Heart left ventricle (tissue), 16 donors: Measurements from ENCODE around the gene PAQR4. TPM values are rescaled to one million over a fixed set of nuclear protein-coding genes. Genes with fewer than 3 reads are reported as not detected.

Experiments used
- ATAC-seq, 4 donors: fragments of 200-7000 bp; cut with Tn5 transposase; one replicate each; pipeline ENCODE4 v1.9.1; 2020 to 2022; ENCODE audit warnings: moderate library complexity in 4 of 4, mild to moderate bottlenecking in 3 of 4, moderate number of reproducible peaks in 1 of 4
- DNase-seq, 5 donors: peaks; one replicate each; pipeline ENCODE4 v3.0.0-alpha.2; 2020
- H3K27ac ChIP-seq, 12 donors: fragments of 200-600 bp; sonication (generic) in 4 of 12; one replicate each; pipeline versions ENCODE4 v1.5.0 to v1.8.0; 2016 to 2022; ENCODE audit warnings: mild to moderate bottlenecking in 2 of 12
- H3K27me3 ChIP-seq, 9 donors: fragments of 200-600 bp; sonication (generic) in 2 of 9; one replicate each; pipeline versions ENCODE4 v1.5.1 to v1.8.0; 2016 to 2022; ENCODE audit warnings: mild to moderate bottlenecking in 3 of 9
- H3K36me3 ChIP-seq, 9 donors: fragments of 200-600 bp; sonication (generic) in 2 of 9; one replicate each; pipeline versions ENCODE4 v1.5.0 to v1.8.0; 2018 to 2022; ENCODE audit warnings: mild to moderate bottlenecking in 2 of 9
- H3K4me1 ChIP-seq, 12 donors: fragments of 200-600 bp; sonication (generic) in 4 of 12; one replicate each; pipeline versions ENCODE4 v1.5.0 to v1.8.0; 2016 to 2022; ENCODE audit warnings: mild to moderate bottlenecking in 3 of 12
- H3K4me3 ChIP-seq, 12 donors: fragments of 200-600 bp; sonication (generic) in 4 of 12; one replicate each; pipeline versions ENCODE4 v1.5.0 to v1.8.0; 2017 to 2022; ENCODE audit warnings: mild to moderate bottlenecking in 9 of 12, moderate library complexity in 4 of 12
- H3K9me3 ChIP-seq, 12 donors: fragments of 200-600 bp; sonication (generic) in 4 of 12; one replicate each; pipeline versions ENCODE4 v1.5.0 to v1.8.0; 2016 to 2022; ENCODE audit warnings: mild to moderate bottlenecking in 1 of 12
- CTCF ChIP-seq, 12 donors: fragments of 200-600 bp; sonication (generic) in 4 of 12; IDR thresholded peaks; one replicate each; pipeline versions ENCODE4 v1.5.0 to v1.8.0; 2018 to 2022; ENCODE audit warnings: antibody characterized with exemption in 12 of 12, mild to moderate bottlenecking in 5 of 12
- POLR2A ChIP-seq, 2 donors: fragments of 450-650 bp; IDR thresholded peaks; one replicate each; pipeline ENCODE4 v1.6.1; 2017; ENCODE audit warnings: antibody characterized with exemption in 2 of 2, mild to moderate bottlenecking in 2 of 2, moderate library complexity in 2 of 2
- WGBS, 4 donors: extraction: QIAGEN DNeasy Blood & Tissue Kit in 2 of 4; methylation state at CpG; one replicate each; pipeline versions ENCODE4 v1.1.5 to v1.1.7; 2013 to 2018; 5-methylcytosine and 5-hydroxymethylcytosine counted together
- intact Hi-C, 10 donors: fragments of 100-400 bp; cut with DNase I; formaldehyde crosslinking; loops; one replicate each; pipeline versions ENCODE4 v1.11.1 to v1.14.2; 2022
- polyA plus RNA-seq, 2 donors: library from polyadenylated mRNA; stranded (reverse); fragments of 200-250 nt; gene quantifications; one replicate each; pipeline ENCODE4 v1.2.3, GENCODE V29; 2013
- total RNA-seq, 9 donors: library from RNA; depleted of rRNA in 2 of 9; stranded (reverse); fragments of >200 nt in 2 of 9; fragmentation: NEBNext Ultra II Directional in 3 of 9; extraction: Animal tissue kit (Norgen Biotek cat#: 25700) in 3 of 9; gene quantifications; one replicate each; pipeline versions ENCODE4 v1.1.0 to v1.2.4, GENCODE V29; 2016 to 2023
- donor health status: ischemic (EF 13 %, LVEDD 7.1; RV severe dilation, severe dysfunction).
- donor health status: healthy with polysubstance abuse.
- donor health status: DM: no; HTN: yes; CAD: no.
- donor health status: DM: no; HTN: no; CAD: no.
- donor health status: ischemic (EF 25% LVEDD 6.9; RV normal size, moderate dysfunction).
- donor health status: ischemic (EF 25% LVEDD 5.7; RV mildly dilated, moderate dysfunction).
- donor health status: healthy.
- donor health status: DM: yes; HTN: yes; CAD: no.
- donor health status: ischemic (EF 35%, LVEDD 5.7; RV mildly dilated, moderate dysfunction).
- donor health status: nonischemic (EF 11% LVEDD 7.7; RV severe dilation, severe dysfunction).
- donor health status: DM: yes; HTN: yes; CAD: no.
- donor health status: PGD.
- donor health status: ischemic (EF 29% LVEDD 5.4; RV normal size, mild dysfunction).
- donor health status: nonischemic (EF 23%, LVEDD 6.1; RV moderate dilation, normal function).

The PAQR4 gene
- total and polyA plus RNA-seq, 11 donors, result 6.9 to 16.3 (median 9.0) TPM

- Histone ChIP-seq H3K9me3 (no peaks in the 10 kb centered on the region), H3K36me3 (no peaks in the 10 kb centered on the region), H3K4me3 (peak overlapping the region in 10 of 12 donors; percentile 58 to 91 (median 78)), H3K27me3 (peaks cover 0 to 12% (median 4%) of the 10 kb centered on the region in 9 donors), H3K4me1 (peaks cover 0 to 44% (median 31%) of the 10 kb centered on the region in 12 donors), H3K27ac (no peak overlapping the region)
- 48 to 53% (median 50%) methylated on average over 33 of the region's 33 CpGs for WGBS, 4 donors
- intact Hi-C loops, result loop anchor here in 1 of 10 donors (2.0 to 5.0 kb wide), 2 partner anchors 55 to 69 kb away; partner anchors contain the start of gene FLYWCH1
- TF ChIP-seq CTCF (IDR thresholded peaks at IDR 0.05), result no peak
- no peak for TF ChIP-seq POLR2A (IDR thresholded peaks at IDR 0.05)
- DNase-seq (peak in 1 of 5 donors; percentile 42), ATAC-seq (no peak)
Measured at GRCh38 chr16:2981177-2981898, 12.2 kb downstream of the PAQR4 start.

- TF ChIP-seq CTCF (IDR thresholded peaks at IDR 0.05) (no peak), POLR2A (IDR thresholded peaks at IDR 0.05) (no peak)
- intact Hi-C loops, result loop anchor here in 1 of 10 donors (2.0 to 5.0 kb wide), 2 partner anchors 55 to 70 kb away; partner anchors contain the start of gene FLYWCH1
- Histone ChIP-seq H3K36me3 (no peaks in the 10 kb centered on the region), H3K27me3 (peaks cover 0 to 12% (median 4%) of the 10 kb centered on the region in 9 donors), H3K9me3 (no peaks in the 10 kb centered on the region), H3K27ac (no peak overlapping the region), H3K4me3 (no peak overlapping the region), H3K4me1 (peaks cover 0 to 47% (median 31%) of the 10 kb centered on the region in 12 donors)
- no peak for DNase-seq
- ATAC-seq, result no peak
- 65 to 79% (median 75%) methylated on average over 4 of the region's 4 CpGs for WGBS, 4 donors
Measured at GRCh38 chr16:2981899-2982250, 12.7 kb downstream of the PAQR4 start.

GRCh38 chr16:2982402-2982801, 13.3 kb downstream of the PAQR4 start:
- peaks cover 0 to 47% (median 31%) of the 10 kb centered on the region in 12 donors for H3K4me1 ChIP-seq
- ATAC-seq (no peak), DNase-seq (no peak)
- H3K36me3 ChIP-seq, result no peaks in the 10 kb centered on the region
- H3K27me3 ChIP-seq, result peaks cover 0 to 12% (median 4%) of the 10 kb centered on the region in 9 donors
- H3K27ac ChIP-seq, result no peak overlapping the region
- H3K9me3 ChIP-seq, result no peaks in the 10 kb centered on the region
- TF ChIP-seq CTCF (IDR thresholded peaks at IDR 0.05), result no peak
- no peak for TF ChIP-seq POLR2A (IDR thresholded peaks at IDR 0.05)
- 85 to 90% (median 88%) methylated on average over 5 of the region's 5 CpGs for WGBS, 4 donors
- H3K4me3 ChIP-seq, result no peak overlapping the region
- intact Hi-C loops, result loop anchor here in 1 of 10 donors (5.0 kb wide), 1 partner anchor 70 kb away; the partner anchor contains the start of gene FLYWCH1

- no peaks in the 10 kb centered on the region for H3K36me3 ChIP-seq
- peaks cover 0 to 47% (median 31%) of the 10 kb centered on the region in 12 donors for H3K4me1 ChIP-seq
- TF ChIP-seq POLR2A (IDR thresholded peaks at IDR 0.05) (no peak), CTCF (IDR thresholded peaks at IDR 0.05) (peak; percentile 87 to 98 (median 97))
- H3K27me3 ChIP-seq, result peaks cover 0 to 19% (median 7%) of the 10 kb centered on the region in 9 donors
- peak overlapping the region in 1 of 12 donors; percentile 31 for H3K27ac ChIP-seq
- 10 to 19% (median 12%) methylated on average over 22 to 42 of the region's 42 CpGs for WGBS, 4 donors
- no peaks in the 10 kb centered on the region for H3K9me3 ChIP-seq
- DNase-seq, result peak; percentile 72 to 89 (median 82)
- H3K4me3 ChIP-seq, result peak overlapping the region in 7 of 12 donors; percentile 21 to 49 (median 39)
- intact Hi-C loops, result loop anchor here in 1 of 10 donors (5.0 kb wide), 1 partner anchor 71 kb away; the partner anchor contains the start of gene FLYWCH1
- peak in 3 of 4 donors; percentile 30 to 56 (median 50) for ATAC-seq
Measured at GRCh38 chr16:2983706-2984136, 14.6 kb downstream of the PAQR4 start.
